Measurements from ENCODE around the gene FADS2. TPM values are rescaled to one million over a fixed set of nuclear protein-coding genes. Genes with fewer than 3 reads are reported as not detected.

FADS2 gene
- total and polyA plus RNA-seq, 2 of the 13 experiments (the other 11 are each of a cell fraction or from before 2014, with no cell fraction given): 90.1 to 124 TPM

DNA sequence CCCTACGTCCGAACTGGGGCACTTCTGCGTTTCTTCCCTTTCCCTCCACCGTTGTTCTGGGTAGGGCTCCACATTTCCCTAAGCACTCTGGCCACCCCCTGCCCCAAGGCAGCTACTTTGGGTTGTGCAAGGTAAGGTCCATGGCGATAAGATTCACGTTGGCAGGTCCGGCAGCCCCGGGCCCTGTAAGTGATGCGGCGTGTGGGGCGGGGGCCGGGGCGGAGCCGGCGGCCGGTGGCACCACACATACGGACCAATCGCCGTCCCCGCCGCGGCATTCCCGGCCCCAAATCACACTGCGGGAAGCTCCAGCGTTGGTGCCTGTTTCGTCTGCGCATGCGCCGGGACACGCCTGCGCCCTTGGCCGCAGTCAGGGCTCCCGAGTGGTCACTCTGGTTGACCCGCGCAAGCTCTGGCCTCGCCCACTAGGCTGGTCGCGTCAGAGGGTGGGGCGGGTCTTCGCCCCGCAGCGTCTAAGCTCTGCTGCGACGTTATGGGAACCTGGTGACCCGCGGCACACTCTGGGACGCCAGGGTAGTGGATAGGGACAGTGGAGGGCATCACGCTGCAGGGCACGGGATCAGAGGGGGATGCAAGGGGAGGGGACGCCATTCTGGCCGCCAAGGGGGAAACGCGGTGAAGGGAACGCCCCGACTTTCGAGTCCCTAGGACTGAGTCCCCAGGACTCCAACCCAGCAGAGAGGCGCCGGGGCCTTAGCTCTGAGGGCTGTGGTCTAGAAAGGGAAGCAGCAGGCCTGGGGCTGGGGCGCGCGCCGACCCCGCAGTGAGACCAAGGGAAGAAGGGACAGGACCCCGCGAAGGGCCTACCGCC, 12.9 kb upstream of the FADS2 start (continued):
- TF ChIP-seq, protein P1, sequence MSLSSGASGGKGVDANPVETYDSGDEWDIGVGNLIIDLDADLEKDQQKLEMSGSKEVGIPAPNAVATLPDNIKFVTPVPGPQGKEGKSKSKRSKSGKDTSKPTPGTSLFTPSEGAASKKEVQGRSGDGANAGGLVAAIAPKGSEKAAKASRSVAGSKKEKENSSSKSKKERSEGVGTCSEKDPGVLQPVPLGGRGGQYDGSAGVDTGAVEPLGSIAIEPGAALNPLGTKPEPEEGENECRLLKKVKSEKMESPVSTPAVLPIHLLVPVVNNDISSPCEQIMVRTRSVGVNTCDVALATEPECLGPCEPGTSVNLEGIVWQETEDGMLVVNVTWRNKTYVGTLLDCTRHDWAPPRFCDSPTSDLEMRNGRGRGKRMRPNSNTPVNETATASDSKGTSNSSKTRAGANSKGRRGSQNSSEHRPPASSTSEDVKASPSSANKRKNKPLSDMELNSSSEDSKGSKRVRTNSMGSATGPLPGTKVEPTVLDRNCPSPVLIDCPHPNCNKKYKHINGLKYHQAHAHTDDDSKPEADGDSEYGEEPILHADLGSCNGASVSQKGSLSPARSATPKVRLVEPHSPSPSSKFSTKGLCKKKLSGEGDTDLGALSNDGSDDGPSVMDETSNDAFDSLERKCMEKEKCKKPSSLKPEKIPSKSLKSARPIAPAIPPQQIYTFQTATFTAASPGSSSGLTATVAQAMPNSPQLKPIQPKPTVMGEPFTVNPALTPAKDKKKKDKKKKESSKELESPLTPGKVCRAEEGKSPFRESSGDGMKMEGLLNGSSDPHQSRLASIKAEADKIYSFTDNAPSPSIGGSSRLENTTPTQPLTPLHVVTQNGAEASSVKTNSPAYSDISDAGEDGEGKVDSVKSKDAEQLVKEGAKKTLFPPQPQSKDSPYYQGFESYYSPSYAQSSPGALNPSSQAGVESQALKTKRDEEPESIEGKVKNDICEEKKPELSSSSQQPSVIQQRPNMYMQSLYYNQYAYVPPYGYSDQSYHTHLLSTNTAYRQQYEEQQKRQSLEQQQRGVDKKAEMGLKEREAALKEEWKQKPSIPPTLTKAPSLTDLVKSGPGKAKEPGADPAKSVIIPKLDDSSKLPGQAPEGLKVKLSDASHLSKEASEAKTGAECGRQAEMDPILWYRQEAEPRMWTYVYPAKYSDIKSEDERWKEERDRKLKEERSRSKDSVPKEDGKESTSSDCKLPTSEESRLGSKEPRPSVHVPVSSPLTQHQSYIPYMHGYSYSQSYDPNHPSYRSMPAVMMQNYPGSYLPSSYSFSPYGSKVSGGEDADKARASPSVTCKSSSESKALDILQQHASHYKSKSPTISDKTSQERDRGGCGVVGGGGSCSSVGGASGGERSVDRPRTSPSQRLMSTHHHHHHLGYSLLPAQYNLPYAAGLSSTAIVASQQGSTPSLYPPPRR (CRISPR knock-in tag; IDR thresholded peaks at IDR 0.05; ENCODE audit: borderline replicate concordance): no peak
- TF ChIP-seq, protein P2, sequence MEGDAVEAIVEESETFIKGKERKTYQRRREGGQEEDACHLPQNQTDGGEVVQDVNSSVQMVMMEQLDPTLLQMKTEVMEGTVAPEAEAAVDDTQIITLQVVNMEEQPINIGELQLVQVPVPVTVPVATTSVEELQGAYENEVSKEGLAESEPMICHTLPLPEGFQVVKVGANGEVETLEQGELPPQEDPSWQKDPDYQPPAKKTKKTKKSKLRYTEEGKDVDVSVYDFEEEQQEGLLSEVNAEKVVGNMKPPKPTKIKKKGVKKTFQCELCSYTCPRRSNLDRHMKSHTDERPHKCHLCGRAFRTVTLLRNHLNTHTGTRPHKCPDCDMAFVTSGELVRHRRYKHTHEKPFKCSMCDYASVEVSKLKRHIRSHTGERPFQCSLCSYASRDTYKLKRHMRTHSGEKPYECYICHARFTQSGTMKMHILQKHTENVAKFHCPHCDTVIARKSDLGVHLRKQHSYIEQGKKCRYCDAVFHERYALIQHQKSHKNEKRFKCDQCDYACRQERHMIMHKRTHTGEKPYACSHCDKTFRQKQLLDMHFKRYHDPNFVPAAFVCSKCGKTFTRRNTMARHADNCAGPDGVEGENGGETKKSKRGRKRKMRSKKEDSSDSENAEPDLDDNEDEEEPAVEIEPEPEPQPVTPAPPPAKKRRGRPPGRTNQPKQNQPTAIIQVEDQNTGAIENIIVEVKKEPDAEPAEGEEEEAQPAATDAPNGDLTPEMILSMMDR (CRISPR knock-in tag; IDR thresholded peaks at IDR 0.05): 0 out of 2 replicates have a peak, but pooled peaks have one; percentile 2
- no peak for TF ChIP-seq ZNF296 (CRISPR knock-in tag; conservative IDR thresholded peaks at IDR 0.05)
- TF ChIP-seq, protein P3, sequence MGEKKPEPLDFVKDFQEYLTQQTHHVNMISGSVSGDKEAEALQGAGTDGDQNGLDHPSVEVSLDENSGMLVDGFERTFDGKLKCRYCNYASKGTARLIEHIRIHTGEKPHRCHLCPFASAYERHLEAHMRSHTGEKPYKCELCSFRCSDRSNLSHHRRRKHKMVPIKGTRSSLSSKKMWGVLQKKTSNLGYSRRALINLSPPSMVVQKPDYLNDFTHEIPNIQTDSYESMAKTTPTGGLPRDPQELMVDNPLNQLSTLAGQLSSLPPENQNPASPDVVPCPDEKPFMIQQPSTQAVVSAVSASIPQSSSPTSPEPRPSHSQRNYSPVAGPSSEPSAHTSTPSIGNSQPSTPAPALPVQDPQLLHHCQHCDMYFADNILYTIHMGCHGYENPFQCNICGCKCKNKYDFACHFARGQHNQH (CRISPR knock-in tag; IDR thresholded peaks at IDR 0.05): peak; percentile 26; the same call in 1 of the 2 replicates
- no peak for TF ChIP-seq NFE2 (CRISPR knock-in tag; IDR thresholded peaks at IDR 0.05)
- no peak; the same call in 1 of the 2 replicates for TF ChIP-seq ZNF232 (CRISPR knock-in tag; IDR thresholded peaks at IDR 0.05; ENCODE audit: borderline replicate concordance)
- peak; percentile 37; the same call in 1 of the 2 replicates for TF ChIP-seq RFX5 (IDR thresholded peaks at IDR 0.05; ENCODE audit: low read depth, low read length)
- TF ChIP-seq ZFYVE20 (CRISPR knock-in tag; IDR thresholded peaks at IDR 0.05; ENCODE audit: borderline replicate concordance, low read depth): 0 out of 2 replicates have a peak, but pooled peaks have one; percentile 60
- peak; percentile 32; the same call in 1 of the 2 replicates for TF ChIP-seq ZNF792 (CRISPR knock-in tag; IDR thresholded peaks at IDR 0.05)
- no peak; the same call in 1 of the 2 replicates for TF ChIP-seq ZNF230 (CRISPR knock-in tag; IDR thresholded peaks at IDR 0.05)
- TF ChIP-seq ZNF343 (CRISPR knock-in tag; IDR thresholded peaks at IDR 0.05): 0 out of 2 replicates have a peak, but pooled peaks have one; percentile 20
- TF ChIP-seq ZNF552 (CRISPR knock-in tag; IDR thresholded peaks at IDR 0.05; ENCODE audit: borderline replicate concordance): no peak
- no peak for TF ChIP-seq GABPA (IDR thresholded peaks at IDR 0.05; ENCODE audit: low read depth, low read length)
- no peak for TF ChIP-seq GABPA (CRISPR knock-in tag; IDR thresholded peaks at IDR 0.05; ENCODE audit: low read depth)
- TF ChIP-seq CHCHD3 (CRISPR knock-in tag; IDR thresholded peaks at IDR 0.05): peak; percentile 83; the same call in 1 of the 2 replicates
- peak; percentile 71 for TF ChIP-seq ZNF501 (CRISPR knock-in tag; IDR thresholded peaks at IDR 0.05)

Measured in HepG2 (cell line).